ENCODE data around the gene TPP1.

- TF ChIP-seq, protein P1, sequence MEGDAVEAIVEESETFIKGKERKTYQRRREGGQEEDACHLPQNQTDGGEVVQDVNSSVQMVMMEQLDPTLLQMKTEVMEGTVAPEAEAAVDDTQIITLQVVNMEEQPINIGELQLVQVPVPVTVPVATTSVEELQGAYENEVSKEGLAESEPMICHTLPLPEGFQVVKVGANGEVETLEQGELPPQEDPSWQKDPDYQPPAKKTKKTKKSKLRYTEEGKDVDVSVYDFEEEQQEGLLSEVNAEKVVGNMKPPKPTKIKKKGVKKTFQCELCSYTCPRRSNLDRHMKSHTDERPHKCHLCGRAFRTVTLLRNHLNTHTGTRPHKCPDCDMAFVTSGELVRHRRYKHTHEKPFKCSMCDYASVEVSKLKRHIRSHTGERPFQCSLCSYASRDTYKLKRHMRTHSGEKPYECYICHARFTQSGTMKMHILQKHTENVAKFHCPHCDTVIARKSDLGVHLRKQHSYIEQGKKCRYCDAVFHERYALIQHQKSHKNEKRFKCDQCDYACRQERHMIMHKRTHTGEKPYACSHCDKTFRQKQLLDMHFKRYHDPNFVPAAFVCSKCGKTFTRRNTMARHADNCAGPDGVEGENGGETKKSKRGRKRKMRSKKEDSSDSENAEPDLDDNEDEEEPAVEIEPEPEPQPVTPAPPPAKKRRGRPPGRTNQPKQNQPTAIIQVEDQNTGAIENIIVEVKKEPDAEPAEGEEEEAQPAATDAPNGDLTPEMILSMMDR (conservative IDR thresholded peaks at IDR 0.05; ENCODE audit: low read depth, low read length) = no peak
- no peak for TF ChIP-seq EZH2 (IDR thresholded peaks at IDR 0.05; ENCODE audit: low read length, unreplicated experiment)
- TF ChIP-seq EZH2phosphoT487 (IDR thresholded peaks at IDR 0.05; ENCODE audit: borderline replicate concordance, low read length) = no peak
Observed at GRCh38 chr11:6658647-6659046, 39.4 kb upstream of the TPP1 start.

Data from PC-3 (cell line).